OCI-LY7 (cell line): ENCODE data around the gene TRERF1.

Experiments used
- CTCF ChIP-seq: fragments of 200-600 bp; sonication (generic); conservative IDR thresholded peaks from 2 replicates; pipeline ENCODE4 v1.5.1; 2014; ENCODE audit warnings: mild to moderate bottlenecking, antibody characterized with exemption, low read length, moderate library complexity, mixed read lengths
- EZH2phosphoT487 ChIP-seq: fragments of 200-600 bp; sonication (generic); IDR thresholded peaks from 2 replicates; pipeline ENCODE4 v1.6.1; 2018; ENCODE audit warnings: low read depth, borderline replicate concordance, mild to moderate bottlenecking, mixed run types, antibody characterized with exemption, low read length, moderate library complexity, mixed read lengths

DNA sequence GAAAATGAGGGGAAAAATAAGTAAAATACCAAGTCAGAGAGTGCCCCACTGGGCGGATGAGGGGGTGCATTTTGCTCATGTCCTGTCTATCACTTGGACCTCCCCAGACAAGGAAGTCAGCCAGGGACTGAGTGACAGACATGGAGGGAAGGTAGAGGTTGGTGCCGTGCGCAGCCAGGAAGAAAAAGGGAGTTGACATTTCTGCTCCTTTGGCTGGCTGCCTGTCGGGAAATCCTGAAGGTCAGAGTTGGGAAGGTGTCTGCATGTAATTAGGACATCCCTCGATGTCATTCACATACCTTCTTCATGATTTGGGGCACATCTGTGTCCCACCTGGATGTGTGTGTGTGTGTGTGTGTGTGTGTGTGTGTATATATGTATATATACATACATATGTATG is 269.6 kb downstream of the TRERF1 start:
- no peak for TF ChIP-seq CTCF
- TF ChIP-seq EZH2phosphoT487 = no peak
